H9 (cell line): ENCODE results near the gene INO80. TPM values are rescaled to one million over a fixed set of nuclear protein-coding genes. Genes with fewer than 3 reads are reported as not detected.

Source experiments
- DNase-seq: peaks from one replicate; pipeline ENCODE4 v3.0.0-alpha.2; 2017
- H2AFZ ChIP-seq: one replicate; pipeline ENCODE4 v1.6.1; 2013; ENCODE audit warnings: mild to moderate bottlenecking, low read length, control low read depth, moderate library complexity
- H2AK5ac ChIP-seq: 2 replicates; pipeline ENCODE4 v1.6.1; 2013; ENCODE audit warnings: low read length, control low read depth, mixed read lengths; ENCODE audit not compliant: insufficient read length
- H2BK120ac ChIP-seq: one replicate; pipeline ENCODE4 v1.6.1; 2013; ENCODE audit warnings: low read depth, mild to moderate bottlenecking, low read length, control low read depth, inconsistent platforms; ENCODE audit not compliant: poor library complexity, severe bottlenecking
- H2BK12ac ChIP-seq: 2 replicates; pipeline ENCODE4 v1.6.1; 2013; ENCODE audit warnings: low read length, control low read depth, mixed read lengths, low read depth; ENCODE audit not compliant: insufficient read length
- H2BK15ac ChIP-seq: 2 replicates; pipeline ENCODE4 v1.6.1; 2013; ENCODE audit warnings: low read depth, low read length, control low read depth
- H2BK20ac ChIP-seq: one replicate; pipeline ENCODE4 v1.6.1; 2013; ENCODE audit warnings: low read depth, mild to moderate bottlenecking, low read length, control low read depth, inconsistent platforms; ENCODE audit not compliant: poor library complexity, severe bottlenecking
- H2BK5ac ChIP-seq: 2 replicates; pipeline ENCODE4 v1.6.1; 2013; ENCODE audit warnings: low read length, control low read depth, mixed read lengths; ENCODE audit not compliant: insufficient read length
- H3K14ac ChIP-seq: 2 replicates; pipeline ENCODE4 v1.6.1; 2013; ENCODE audit warnings: low read length, control low read depth; ENCODE audit not compliant: insufficient read depth
- H3K18ac ChIP-seq: 2 replicates; pipeline ENCODE4 v1.6.1; 2013; ENCODE audit warnings: low read depth, mild to moderate bottlenecking, mixed read lengths, low read length, control low read depth; ENCODE audit not compliant: insufficient read length
- H3K23ac ChIP-seq: 2 replicates; pipeline ENCODE4 v1.6.1; 2013; ENCODE audit warnings: low read length, control low read depth, mixed read lengths, low read depth; ENCODE audit not compliant: insufficient read length
- H3K23me2 ChIP-seq: 2 replicates; pipeline ENCODE4 v1.6.1; 2013; ENCODE audit warnings: low read depth, mild to moderate bottlenecking, mixed read lengths, low read length, control low read depth; ENCODE audit not compliant: insufficient read length, poor library complexity, severe bottlenecking
- H3K27ac ChIP-seq: 2 replicates; pipeline ENCODE4 v1.5.1; 2013; ENCODE audit warnings: low read length, control low read depth, mixed read lengths, low read depth; ENCODE audit not compliant: insufficient read length
- H3K27me3 ChIP-seq: 2 replicates; pipeline ENCODE4 v1.6.1; 2013; ENCODE audit warnings: low read length, control low read depth, inconsistent platforms; ENCODE audit not compliant: insufficient read depth
- H3K4ac ChIP-seq: 2 replicates; pipeline ENCODE4 v1.6.1; 2013; ENCODE audit warnings: low read depth, mild to moderate bottlenecking, control low read depth, inconsistent platforms, low read length, moderate library complexity
- H3K4me1 ChIP-seq: 2 replicates; pipeline ENCODE4 v1.6.1; 2013; ENCODE audit warnings: low read length, control low read depth, inconsistent platforms; ENCODE audit not compliant: insufficient read depth
- H3K4me2 ChIP-seq: 2 replicates; pipeline ENCODE4 v1.6.1; 2013; ENCODE audit warnings: low read length, control low read depth, mixed read lengths; ENCODE audit not compliant: insufficient read length, insufficient read depth
- H3K56ac ChIP-seq: 2 replicates; pipeline ENCODE4 v1.6.1; 2013; ENCODE audit warnings: low read depth, mild to moderate bottlenecking, mixed read lengths, low read length, control low read depth; ENCODE audit not compliant: insufficient read length
- H3K79me1 ChIP-seq: 2 replicates; pipeline ENCODE4 v1.6.1; 2013; ENCODE audit warnings: low read depth, mild to moderate bottlenecking, moderate library complexity, low read length, control low read depth, inconsistent platforms; ENCODE audit not compliant: insufficient read depth, poor library complexity, severe bottlenecking
- H3K79me2 ChIP-seq: 2 replicates; pipeline ENCODE4 v1.6.1; 2013; ENCODE audit warnings: low read length, control low read depth, inconsistent platforms; ENCODE audit not compliant: insufficient read depth
- H3K9ac ChIP-seq: 2 replicates; pipeline ENCODE4 v1.6.1; 2013; ENCODE audit warnings: low read length, control low read depth, mixed read lengths; ENCODE audit not compliant: insufficient read length; ENCODE audit errors: extremely low read depth
- H3K9me3 ChIP-seq: one replicate; pipeline ENCODE4 v1.6.1; 2013; ENCODE audit warnings: low read depth, low read length, inconsistent platforms; ENCODE audit not compliant: control insufficient read depth
- H3T11ph ChIP-seq: one replicate; pipeline ENCODE4 v1.6.1; 2013; ENCODE audit warnings: mild to moderate bottlenecking, low read length, control low read depth, inconsistent platforms
- H4K20me1 ChIP-seq: one replicate; pipeline ENCODE4 v1.6.1; 2013; ENCODE audit not compliant: control insufficient read depth, insufficient read length, insufficient read depth
- H4K5ac ChIP-seq: 2 replicates; pipeline ENCODE4 v1.6.1; 2013; ENCODE audit warnings: low read depth, mild to moderate bottlenecking, mixed read lengths, low read length, control low read depth; ENCODE audit not compliant: insufficient read length
- H4K8ac ChIP-seq: replicated peaks from 2 replicates; pipeline ENCODE4 v1.6.1; 2013; ENCODE audit warnings: low read length, control low read depth, mixed read lengths, low read depth; ENCODE audit not compliant: insufficient read length
- H4K91ac ChIP-seq: 2 replicates; pipeline ENCODE4 v1.6.1; 2013; ENCODE audit warnings: low read depth, mild to moderate bottlenecking, moderate library complexity, mixed read lengths, low read length, control low read depth; ENCODE audit not compliant: insufficient read length
- H3K27ac Mint-ChIP-seq, 3 experiments: 2 replicates in 2 of 3; 3 replicates in 1 of 3; pipeline ENCODE4 v1.8.0; 2020 to 2021; ENCODE audit warnings: mixed read lengths in 3 of 3, mild to moderate bottlenecking in 1 of 3, moderate library complexity in 1 of 3
- H3K27me3 Mint-ChIP-seq: 2 replicates; pipeline ENCODE4 v1.8.0; 2021; ENCODE audit warnings: low read depth, mild to moderate bottlenecking, moderate library complexity, mixed read lengths
- H3K36me3 Mint-ChIP-seq, 3 experiments: 2 replicates in 2 of 3; 3 replicates in 1 of 3; pipeline ENCODE4 v1.8.0; 2020 to 2021; ENCODE audit warnings: low read depth in 3 of 3, mixed read lengths in 3 of 3; ENCODE audit not compliant: insufficient read depth in 1 of 3
- H3K4me1 Mint-ChIP-seq, 2 experiments: 2 replicates each; pipeline ENCODE4 v1.8.0; 2020; ENCODE audit warnings: mixed read lengths in 2 of 2
- H3K4me3 Mint-ChIP-seq, 2 experiments: 2 replicates in 1 of 2; 3 replicates in 1 of 2; pipeline ENCODE4 v1.8.0; 2020 to 2021; ENCODE audit warnings: mild to moderate bottlenecking in 2 of 2, mixed read lengths in 2 of 2, moderate library complexity in 1 of 2
- H3K9me3 Mint-ChIP-seq, 2 experiments: 2 replicates in 1 of 2; 3 replicates in 1 of 2; pipeline ENCODE4 v1.8.0; 2020; ENCODE audit warnings: mild to moderate bottlenecking in 2 of 2, mixed read lengths in 2 of 2, moderate library complexity in 1 of 2
- WGBS: extraction: QIAGEN DNeasy Blood & Tissue Kit; methylation state at CpG from one replicate; pipeline ENCODE4 v1.1.7; 2013; ENCODE audit warnings: missing lambda C conversion rate, low lambda C conversion rate, mixed read lengths; ENCODE audit not compliant: insufficient read length; ENCODE audit errors: extremely low coverage; 5-methylcytosine and 5-hydroxymethylcytosine counted together
- total RNA-seq: library from RNA; stranded (reverse); gene quantifications from 2 replicates; pipeline ENCODE4 v1.2.1, GENCODE V29; 2021
- TF ChIP-seq, protein P1 (sequence below): fragments of 200-600 bp; sonication (generic); conservative IDR thresholded peaks from 3 replicates; pipeline ENCODE4 v1.8.0; 2021; ENCODE audit warnings: antibody characterized with exemption, mild to moderate bottlenecking

INO80 gene
- total RNA-seq, 1 experiment from 2014 or later = 29.2 TPM

DNA sequence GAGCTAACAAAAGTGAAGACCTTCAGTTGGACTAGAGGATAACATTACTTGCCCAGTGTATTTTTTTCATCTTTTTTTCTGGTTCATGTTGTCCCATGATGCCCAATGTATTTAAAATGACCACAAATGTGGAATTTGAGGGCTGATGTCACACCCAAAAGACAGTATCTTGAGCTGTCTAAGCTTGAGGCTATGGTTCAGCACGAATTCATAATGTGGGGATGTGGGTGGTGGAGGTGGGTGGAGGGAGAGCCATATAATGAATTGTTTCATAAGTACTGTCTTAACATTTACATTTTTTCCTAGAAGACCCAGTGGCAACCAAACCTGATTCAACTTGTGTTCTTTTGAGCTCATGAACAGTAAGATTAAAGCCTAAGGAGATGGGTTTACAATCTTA lies 125.3 kb downstream of the INO80 start:
- peaks cover 29 to 75% (median 50%) of the 10 kb centered on the region in 3 experiments for H3K36me3 Mint-ChIP-seq

More for the DNA sequence above, 125.3 kb downstream of the INO80 start:
- Histone ChIP-seq H3K23me2 (no peaks in the 10 kb centered on the region), H3K4ac (no peak overlapping the region), H3T11ph (no peak overlapping the region), H3K9me3 (no peaks in the 10 kb centered on the region), H3K27ac (no peak overlapping the region), H2AFZ (no peak overlapping the region), H2BK15ac (no peak overlapping the region), H4K8ac (no peak overlapping the region), H2AK5ac (no peak overlapping the region), H3K4me2 (no peak overlapping the region), H3K9ac (no peak overlapping the region), H3K56ac (no peak overlapping the region), H2BK5ac (no peak overlapping the region), H4K91ac (no peak overlapping the region), H2BK20ac (no peak overlapping the region), H3K27me3 (no peaks in the 10 kb centered on the region), H3K4me1 (no peaks in the 10 kb centered on the region), H3K23ac (no peak overlapping the region), H4K20me1 (no peaks in the 10 kb centered on the region), H4K5ac (no peak overlapping the region), H3K14ac (no peak overlapping the region), H2BK120ac (no peak overlapping the region), H3K18ac (no peak overlapping the region), H3K79me1 (no peaks in the 10 kb centered on the region), H3K79me2 (no peaks in the 10 kb centered on the region), H2BK12ac (no peak overlapping the region)
- WGBS = no CpG with 5 or more reads among the region's 1 CpG
- Mint-ChIP-seq H3K4me1 (peaks cover 2 to 3% of the 10 kb centered on the region in 2 experiments; a peak in 2 of 4 replicates), H3K27me3 (no peaks in the 10 kb centered on the region), H3K4me3 (no peak overlapping the region), H3K9me3 (no peaks in the 10 kb centered on the region), H3K27ac (no peak overlapping the region)
- TF ChIP-seq, protein P1, sequence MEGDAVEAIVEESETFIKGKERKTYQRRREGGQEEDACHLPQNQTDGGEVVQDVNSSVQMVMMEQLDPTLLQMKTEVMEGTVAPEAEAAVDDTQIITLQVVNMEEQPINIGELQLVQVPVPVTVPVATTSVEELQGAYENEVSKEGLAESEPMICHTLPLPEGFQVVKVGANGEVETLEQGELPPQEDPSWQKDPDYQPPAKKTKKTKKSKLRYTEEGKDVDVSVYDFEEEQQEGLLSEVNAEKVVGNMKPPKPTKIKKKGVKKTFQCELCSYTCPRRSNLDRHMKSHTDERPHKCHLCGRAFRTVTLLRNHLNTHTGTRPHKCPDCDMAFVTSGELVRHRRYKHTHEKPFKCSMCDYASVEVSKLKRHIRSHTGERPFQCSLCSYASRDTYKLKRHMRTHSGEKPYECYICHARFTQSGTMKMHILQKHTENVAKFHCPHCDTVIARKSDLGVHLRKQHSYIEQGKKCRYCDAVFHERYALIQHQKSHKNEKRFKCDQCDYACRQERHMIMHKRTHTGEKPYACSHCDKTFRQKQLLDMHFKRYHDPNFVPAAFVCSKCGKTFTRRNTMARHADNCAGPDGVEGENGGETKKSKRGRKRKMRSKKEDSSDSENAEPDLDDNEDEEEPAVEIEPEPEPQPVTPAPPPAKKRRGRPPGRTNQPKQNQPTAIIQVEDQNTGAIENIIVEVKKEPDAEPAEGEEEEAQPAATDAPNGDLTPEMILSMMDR = no peak
- no peak for DNase-seq
